Measurements from ENCODE around the gene ZNF385A.

GRCh38 chr12:54387114-54387467, 2.6 kb upstream of the ZNF385A start:
- TF ChIP-seq EP300 (IDR thresholded peaks at IDR 0.05): no peak
- no peak for TF ChIP-seq POLR2A (IDR thresholded peaks at IDR 0.05)
- TF ChIP-seq, protein P1, sequence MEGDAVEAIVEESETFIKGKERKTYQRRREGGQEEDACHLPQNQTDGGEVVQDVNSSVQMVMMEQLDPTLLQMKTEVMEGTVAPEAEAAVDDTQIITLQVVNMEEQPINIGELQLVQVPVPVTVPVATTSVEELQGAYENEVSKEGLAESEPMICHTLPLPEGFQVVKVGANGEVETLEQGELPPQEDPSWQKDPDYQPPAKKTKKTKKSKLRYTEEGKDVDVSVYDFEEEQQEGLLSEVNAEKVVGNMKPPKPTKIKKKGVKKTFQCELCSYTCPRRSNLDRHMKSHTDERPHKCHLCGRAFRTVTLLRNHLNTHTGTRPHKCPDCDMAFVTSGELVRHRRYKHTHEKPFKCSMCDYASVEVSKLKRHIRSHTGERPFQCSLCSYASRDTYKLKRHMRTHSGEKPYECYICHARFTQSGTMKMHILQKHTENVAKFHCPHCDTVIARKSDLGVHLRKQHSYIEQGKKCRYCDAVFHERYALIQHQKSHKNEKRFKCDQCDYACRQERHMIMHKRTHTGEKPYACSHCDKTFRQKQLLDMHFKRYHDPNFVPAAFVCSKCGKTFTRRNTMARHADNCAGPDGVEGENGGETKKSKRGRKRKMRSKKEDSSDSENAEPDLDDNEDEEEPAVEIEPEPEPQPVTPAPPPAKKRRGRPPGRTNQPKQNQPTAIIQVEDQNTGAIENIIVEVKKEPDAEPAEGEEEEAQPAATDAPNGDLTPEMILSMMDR (IDR thresholded peaks at IDR 0.05): no peak

Measured in tibial nerve (tissue), 4 donors.